Right lobe of liver (tissue), 6 donors: ENCODE measurements around the gene KIAA1549. TPM values are rescaled to one million over a fixed set of nuclear protein-coding genes. Genes with fewer than 3 reads are reported as not detected.

Experiments
- ATAC-seq, 4 donors: fragments of 200-7000 bp; cut with Tn5 transposase; one replicate each; pipeline ENCODE4 v1.9.1; 2020; ENCODE audit warnings: mild to moderate bottlenecking in 4 of 4, moderate library complexity in 4 of 4
- DNase-seq, 3 donors: peaks; one replicate each; pipeline ENCODE4 v3.0.0-alpha.2; 2020
- H3K27ac ChIP-seq, 3 donors: fragments of 200-600 bp; one replicate each; pipeline ENCODE4 v1.8.0; 2022
- H3K27me3 ChIP-seq, 2 donors: fragments of 200-600 bp; one replicate each; pipeline ENCODE4 v1.8.0; 2022
- H3K36me3 ChIP-seq, 4 donors: fragments of 200-600 bp; sonication (generic) in 1 of 4; one replicate each; pipeline versions ENCODE4 v1.5.1 to v1.8.0; 2017 to 2022; ENCODE audit warnings: control low read depth in 1 of 4
- H3K4me1 ChIP-seq, 4 donors: fragments of 200-600 bp; sonication (generic) in 1 of 4; one replicate each; pipeline versions ENCODE4 v1.5.1 to v1.8.0; 2017 to 2022; ENCODE audit warnings: control low read depth in 1 of 4
- H3K4me3 ChIP-seq, 3 donors: fragments of 200-600 bp; one replicate each; pipeline ENCODE4 v1.8.0; 2022
- H3K9me3 ChIP-seq, 4 donors: fragments of 200-600 bp; sonication (generic) in 1 of 4; one replicate each; pipeline versions ENCODE4 v1.5.1 to v1.8.0; 2017 to 2022; ENCODE audit warnings: control low read depth in 1 of 4
- POLR2A ChIP-seq: fragments of 450-650 bp; IDR thresholded peaks from one replicate; pipeline ENCODE4 v1.6.1; 2017; ENCODE audit warnings: antibody characterized with exemption, mild to moderate bottlenecking
- WGBS: methylation state at CpG from one replicate; pipeline ENCODE4 v1.1.6; 2018; ENCODE audit warnings: low coverage, low lambda C conversion rate; ENCODE audit not compliant: insufficient coverage; ENCODE audit errors: missing lambda C conversion rate; 5-methylcytosine and 5-hydroxymethylcytosine counted together
- intact Hi-C, 2 donors: fragments of 100-400 bp; cut with DNase I; formaldehyde crosslinking; loops; one replicate each; pipeline versions ENCODE4 v1.11.2 to v1.14.1; 2022
- total RNA-seq, 6 experiments: library from RNA; depleted of rRNA in 2 of 6; stranded (reverse); fragments of >200 nt in 2 of 6; fragmentation: NEBNext Ultra II Directional in 3 of 6; extraction: Animal tissue kit (Norgen Biotek cat#: 25700) in 3 of 6; gene quantifications; one replicate each; pipeline versions ENCODE4 v1.1.0 to v1.2.4, GENCODE V29; 2016 to 2023
- TF ChIP-seq, protein P1 (sequence below), 4 donors: fragments of 200-600 bp in 3 of 4; fragments of 450-650 bp in 1 of 4; IDR thresholded peaks; one replicate each; pipeline versions ENCODE4 v1.5.1 to v1.8.0; 2016 to 2022; ENCODE audit warnings: antibody characterized with exemption in 4 of 4, mild to moderate bottlenecking in 2 of 4
- donor health status: DM: no; HTN: yes; CAD: no.
- donor health status: DM: no; HTN: no; CAD: no.
- donor health status: DM: no; HTN: no; CAD: no.
- donor health status: DM: no; HTN: yes; CAD: no.
- donor health status: DM: no; HTN: yes; CAD: no.

KIAA1549 gene
- total RNA-seq, 6 experiments from 2014 or later, result 0.56 to 1.9 (median 0.68) TPM

DNA sequence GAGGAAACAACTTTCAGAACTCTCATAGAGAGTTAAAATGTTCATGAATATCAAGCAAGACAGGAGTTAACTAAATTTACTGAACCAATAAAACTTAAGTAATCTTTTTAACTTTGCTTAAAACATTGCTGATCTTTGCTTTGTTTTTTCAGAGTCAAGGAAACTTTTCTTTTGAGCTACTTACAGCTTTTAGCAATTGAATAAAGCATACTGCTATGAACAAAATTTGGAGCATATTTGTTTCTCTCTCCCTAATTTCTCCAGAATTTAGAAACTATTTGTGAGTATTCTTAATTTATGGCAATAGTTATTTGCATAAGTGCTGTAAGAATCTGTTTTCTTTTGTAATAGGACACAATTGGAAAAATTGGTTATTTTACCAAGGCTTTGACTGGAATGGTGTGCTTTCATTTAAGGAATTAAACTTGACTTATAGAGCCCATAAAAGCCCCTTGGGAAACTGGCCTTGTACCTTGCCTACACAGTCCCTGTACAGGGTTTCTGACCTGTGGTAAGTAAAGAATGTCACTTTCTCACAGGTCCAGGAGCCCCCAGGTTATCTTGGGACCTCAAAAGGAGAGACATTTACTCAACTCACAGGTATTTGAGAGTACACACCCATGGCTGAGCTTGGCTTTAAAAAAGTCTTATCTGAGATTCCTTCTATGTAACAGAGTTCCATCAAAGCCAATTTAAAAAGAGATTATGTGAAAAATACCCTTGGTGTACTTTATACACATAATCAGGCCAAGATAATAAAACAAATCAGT is 23.3 kb upstream of the KIAA1549 start:
- H3K4me3 ChIP-seq, result no peak overlapping the region
- H3K27me3 ChIP-seq, result no peaks in the 10 kb centered on the region
- DNase-seq (no peak), ATAC-seq (no peak)
- no peak overlapping the region for H3K27ac ChIP-seq
- no peaks in the 10 kb centered on the region for H3K4me1 ChIP-seq
- H3K36me3 ChIP-seq, result no peaks in the 10 kb centered on the region
- no peaks in the 10 kb centered on the region for H3K9me3 ChIP-seq
- TF ChIP-seq, protein P1, sequence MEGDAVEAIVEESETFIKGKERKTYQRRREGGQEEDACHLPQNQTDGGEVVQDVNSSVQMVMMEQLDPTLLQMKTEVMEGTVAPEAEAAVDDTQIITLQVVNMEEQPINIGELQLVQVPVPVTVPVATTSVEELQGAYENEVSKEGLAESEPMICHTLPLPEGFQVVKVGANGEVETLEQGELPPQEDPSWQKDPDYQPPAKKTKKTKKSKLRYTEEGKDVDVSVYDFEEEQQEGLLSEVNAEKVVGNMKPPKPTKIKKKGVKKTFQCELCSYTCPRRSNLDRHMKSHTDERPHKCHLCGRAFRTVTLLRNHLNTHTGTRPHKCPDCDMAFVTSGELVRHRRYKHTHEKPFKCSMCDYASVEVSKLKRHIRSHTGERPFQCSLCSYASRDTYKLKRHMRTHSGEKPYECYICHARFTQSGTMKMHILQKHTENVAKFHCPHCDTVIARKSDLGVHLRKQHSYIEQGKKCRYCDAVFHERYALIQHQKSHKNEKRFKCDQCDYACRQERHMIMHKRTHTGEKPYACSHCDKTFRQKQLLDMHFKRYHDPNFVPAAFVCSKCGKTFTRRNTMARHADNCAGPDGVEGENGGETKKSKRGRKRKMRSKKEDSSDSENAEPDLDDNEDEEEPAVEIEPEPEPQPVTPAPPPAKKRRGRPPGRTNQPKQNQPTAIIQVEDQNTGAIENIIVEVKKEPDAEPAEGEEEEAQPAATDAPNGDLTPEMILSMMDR (IDR thresholded peaks at IDR 0.05), result no peak
- TF ChIP-seq POLR2A, result no peak
- intact Hi-C loops, result no loop called here

DNA sequence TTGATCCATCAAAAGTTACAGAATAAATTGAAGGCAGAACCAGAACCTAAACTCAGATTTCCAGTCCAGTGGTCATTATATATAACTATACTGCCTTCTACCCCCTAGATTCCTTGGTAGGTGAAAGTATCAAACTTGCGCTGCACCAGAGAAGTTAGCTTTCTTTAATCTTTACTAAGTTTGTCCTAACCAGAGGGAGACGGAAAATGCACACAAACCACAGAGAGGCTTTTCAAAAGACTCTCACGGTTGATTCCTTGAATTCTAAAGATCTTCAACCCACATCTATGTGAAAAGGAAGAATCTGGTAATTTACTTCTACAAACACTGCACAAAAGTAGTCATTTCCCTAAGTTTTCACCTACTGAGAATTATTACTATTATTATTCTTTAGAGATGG is 18.2 kb upstream of the KIAA1549 start:
- TF ChIP-seq, protein P1 (IDR thresholded peaks at IDR 0.05), result no peak
- TF ChIP-seq POLR2A, result no peak
- Histone ChIP-seq H3K27ac (no peak overlapping the region), H3K9me3 (no peaks in the 10 kb centered on the region), H3K27me3 (no peaks in the 10 kb centered on the region), H3K4me1 (no peaks in the 10 kb centered on the region), H3K36me3 (no peaks in the 10 kb centered on the region), H3K4me3 (no peak overlapping the region)
- DNase-seq (no peak), ATAC-seq (no peak)
- WGBS, result 71% methylated on average over 3 of the region's 3 CpGs
- intact Hi-C loops, result no loop called here

DNA sequence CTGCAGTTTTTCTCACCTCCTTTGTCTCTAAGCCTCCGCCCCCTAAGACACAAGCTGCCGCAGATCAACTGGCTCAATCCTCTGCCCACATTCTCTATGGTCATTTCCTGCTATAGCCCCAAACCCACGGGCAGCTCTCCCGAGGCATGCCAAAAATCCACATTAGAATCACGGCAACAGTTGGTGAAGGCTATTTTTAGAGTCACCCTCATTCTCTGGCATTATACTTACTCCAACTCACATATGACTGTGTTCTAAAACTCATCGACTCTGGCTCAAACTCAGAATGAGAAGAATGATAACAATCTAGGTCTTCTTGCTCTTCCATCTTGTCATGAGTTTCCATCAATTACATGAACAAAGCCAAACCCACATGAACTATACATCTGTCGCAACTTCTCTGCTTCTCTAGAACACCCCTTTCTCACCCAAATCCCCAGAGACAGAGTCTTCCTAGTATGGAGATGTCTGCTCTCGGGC is 10.9 kb upstream of the KIAA1549 start:
- 66% methylated on average over 7 of the region's 8 CpGs for WGBS
- H3K4me3 ChIP-seq, result no peak overlapping the region
- no peaks in the 10 kb centered on the region for H3K27me3 ChIP-seq
- no peaks in the 10 kb centered on the region for H3K4me1 ChIP-seq
- H3K36me3 ChIP-seq, result no peaks in the 10 kb centered on the region
- no peaks in the 10 kb centered on the region for H3K9me3 ChIP-seq
- TF ChIP-seq, protein P1 (IDR thresholded peaks at IDR 0.05), result no peak
- no peak for TF ChIP-seq POLR2A
- no peak for DNase-seq
- intact Hi-C loops, result no loop called here
- H3K27ac ChIP-seq, result no peak overlapping the region
- no peak for ATAC-seq

DNA sequence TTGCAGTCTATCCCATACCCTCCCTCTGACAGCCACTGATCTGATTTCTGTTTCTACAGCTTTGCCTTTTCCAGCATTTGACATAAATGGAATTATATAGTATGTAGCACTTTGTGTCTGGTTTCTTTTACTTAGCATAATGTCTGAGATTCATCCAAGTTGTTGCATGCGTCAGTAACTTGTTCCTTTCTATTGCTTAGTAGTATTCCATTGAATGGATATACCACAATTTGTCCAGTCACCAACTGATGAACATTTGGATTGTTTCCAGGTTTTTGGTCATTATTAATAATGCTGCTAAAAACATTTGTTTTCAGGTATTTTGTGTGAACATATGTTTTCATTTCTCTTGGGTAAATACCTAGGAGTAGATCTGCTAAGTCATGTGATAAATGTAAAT is 6.5 kb upstream of the KIAA1549 start:
- ATAC-seq (no peak), DNase-seq (no peak)
- Histone ChIP-seq H3K36me3 (no peaks in the 10 kb centered on the region), H3K27me3 (no peaks in the 10 kb centered on the region), H3K27ac (no peak overlapping the region), H3K4me3 (no peak overlapping the region), H3K9me3 (no peaks in the 10 kb centered on the region), H3K4me1 (no peaks in the 10 kb centered on the region)
- 77% methylated on average over 1 of the region's 1 CpG for WGBS
- TF ChIP-seq, protein P1 (IDR thresholded peaks at IDR 0.05), result no peak
- no peak for TF ChIP-seq POLR2A
- intact Hi-C loops, result no loop called here
